GM13976 (cell line): ENCODE data around the gene CACNA2D4.

Experiments used
- DNase-seq: peaks from one replicate; pipeline ENCODE4 v3.0.0; 2012; ENCODE audit warnings: low spot score
- in situ Hi-C: fragments of 300-500 bp; cut with MboI; formaldehyde crosslinking; loops from one replicate; pipeline ENCODE4 v1.12.0; 2022; ENCODE audit warnings: low sequenced_read_pairs, mixed read lengths, inconsistent platforms; ENCODE audit not compliant: unreplicated experiment
- TF ChIP-seq, protein P1 (sequence below): IDR thresholded peaks from 2 replicates; pipeline ENCODE4 v1.5.1; 2012; ENCODE audit warnings: borderline replicate concordance, mild to moderate bottlenecking; ENCODE audit not compliant: insufficient read depth; ENCODE audit errors: extremely low read depth, missing control alignments, control extremely low read depth

CACNA2D4 gene

GRCh38 chr12:1807087-1807860 lies 111.2 kb downstream of the CACNA2D4 start:
- in situ Hi-C loops, result loop anchor here (25.0 kb wide), 1 partner anchor 230 kb away; no protein-coding TSS in a partner anchor
- no peak for DNase-seq

DNA sequence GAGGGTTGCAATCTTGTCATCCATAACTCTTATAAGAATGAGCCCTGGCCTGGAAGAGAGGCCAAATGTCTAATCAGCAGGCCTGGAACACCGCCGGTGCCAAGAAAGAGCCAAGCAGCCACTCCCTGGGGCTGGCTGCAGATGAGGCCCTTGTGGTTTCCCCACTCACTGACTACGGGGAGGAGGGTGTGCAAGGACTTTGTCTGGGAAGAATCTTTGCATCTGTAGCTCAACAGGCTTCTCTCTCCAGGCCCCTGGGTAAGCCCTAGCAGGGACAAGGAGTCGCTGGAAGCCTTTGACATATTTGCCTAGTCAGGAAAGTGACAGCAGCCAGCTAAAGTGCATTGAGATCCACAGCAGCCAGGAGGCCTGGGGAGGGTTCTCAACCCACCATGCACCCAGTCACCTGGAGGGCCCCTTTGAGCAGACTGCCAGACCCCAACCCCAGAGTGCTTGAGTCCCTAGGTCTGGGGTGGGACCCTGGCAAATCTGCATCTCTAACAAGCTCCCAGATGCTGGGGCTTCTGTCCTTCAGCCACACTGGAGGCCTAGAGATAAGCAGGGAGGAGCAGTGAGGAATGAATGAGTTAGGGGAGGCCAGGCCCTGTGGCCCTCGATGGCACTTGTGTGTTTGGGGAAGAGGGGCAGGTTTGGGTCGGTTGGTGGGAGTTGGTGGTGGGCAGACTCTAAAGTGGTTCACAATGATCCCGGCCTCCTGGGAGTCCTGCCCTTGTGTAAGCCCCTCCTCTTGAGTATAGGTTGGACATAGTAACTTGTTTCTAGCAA lies 112.0 kb downstream of the CACNA2D4 start:
- DNase-seq, result no peak
- in situ Hi-C loops, result loop anchor here (25.0 kb wide), 1 partner anchor 231 kb away; no protein-coding TSS in a partner anchor
- TF ChIP-seq, protein P1, sequence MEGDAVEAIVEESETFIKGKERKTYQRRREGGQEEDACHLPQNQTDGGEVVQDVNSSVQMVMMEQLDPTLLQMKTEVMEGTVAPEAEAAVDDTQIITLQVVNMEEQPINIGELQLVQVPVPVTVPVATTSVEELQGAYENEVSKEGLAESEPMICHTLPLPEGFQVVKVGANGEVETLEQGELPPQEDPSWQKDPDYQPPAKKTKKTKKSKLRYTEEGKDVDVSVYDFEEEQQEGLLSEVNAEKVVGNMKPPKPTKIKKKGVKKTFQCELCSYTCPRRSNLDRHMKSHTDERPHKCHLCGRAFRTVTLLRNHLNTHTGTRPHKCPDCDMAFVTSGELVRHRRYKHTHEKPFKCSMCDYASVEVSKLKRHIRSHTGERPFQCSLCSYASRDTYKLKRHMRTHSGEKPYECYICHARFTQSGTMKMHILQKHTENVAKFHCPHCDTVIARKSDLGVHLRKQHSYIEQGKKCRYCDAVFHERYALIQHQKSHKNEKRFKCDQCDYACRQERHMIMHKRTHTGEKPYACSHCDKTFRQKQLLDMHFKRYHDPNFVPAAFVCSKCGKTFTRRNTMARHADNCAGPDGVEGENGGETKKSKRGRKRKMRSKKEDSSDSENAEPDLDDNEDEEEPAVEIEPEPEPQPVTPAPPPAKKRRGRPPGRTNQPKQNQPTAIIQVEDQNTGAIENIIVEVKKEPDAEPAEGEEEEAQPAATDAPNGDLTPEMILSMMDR, result no peak

More at GRCh38 chr12:1807087-1807860, 111.2 kb downstream of the CACNA2D4 start:
- TF ChIP-seq, protein P1, result no peak

DNA sequence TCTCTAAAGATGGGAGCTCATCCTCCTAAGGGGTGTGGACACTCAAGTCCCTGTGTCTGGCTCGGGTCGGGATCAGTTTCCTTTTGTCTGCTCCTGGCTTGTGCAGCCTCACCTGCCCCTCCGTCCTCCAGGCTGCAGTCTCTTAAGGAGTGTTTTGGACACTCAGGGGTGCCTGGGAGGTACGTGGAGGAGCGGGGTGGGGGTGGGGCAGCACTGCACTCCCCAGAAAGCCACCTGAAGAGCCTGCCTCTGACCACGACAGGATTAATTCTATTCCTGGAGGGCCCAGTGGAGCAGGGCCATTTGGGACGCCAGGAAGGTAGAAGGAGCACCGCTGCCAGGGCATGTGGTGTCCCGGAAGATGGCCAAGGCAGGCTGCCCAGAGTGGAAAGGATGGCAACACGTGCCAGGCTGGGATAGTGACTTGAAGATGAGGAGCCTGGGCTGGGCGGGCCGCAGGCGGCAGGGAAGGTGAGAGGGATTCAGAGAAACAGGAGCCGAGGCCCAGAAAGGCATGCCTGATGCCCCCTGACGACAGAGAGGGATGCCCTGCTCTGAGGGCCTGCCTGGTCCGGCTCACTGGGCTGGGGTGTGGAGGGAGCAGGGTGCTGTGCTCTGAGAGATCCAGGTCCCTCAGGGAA lies 112.9 kb downstream of the CACNA2D4 start:
- in situ Hi-C loops, result loop anchor here (25.0 kb wide), 1 partner anchor 232 kb away; no protein-coding TSS in a partner anchor
- DNase-seq, result no peak
- TF ChIP-seq, protein P1, result no peak

DNA sequence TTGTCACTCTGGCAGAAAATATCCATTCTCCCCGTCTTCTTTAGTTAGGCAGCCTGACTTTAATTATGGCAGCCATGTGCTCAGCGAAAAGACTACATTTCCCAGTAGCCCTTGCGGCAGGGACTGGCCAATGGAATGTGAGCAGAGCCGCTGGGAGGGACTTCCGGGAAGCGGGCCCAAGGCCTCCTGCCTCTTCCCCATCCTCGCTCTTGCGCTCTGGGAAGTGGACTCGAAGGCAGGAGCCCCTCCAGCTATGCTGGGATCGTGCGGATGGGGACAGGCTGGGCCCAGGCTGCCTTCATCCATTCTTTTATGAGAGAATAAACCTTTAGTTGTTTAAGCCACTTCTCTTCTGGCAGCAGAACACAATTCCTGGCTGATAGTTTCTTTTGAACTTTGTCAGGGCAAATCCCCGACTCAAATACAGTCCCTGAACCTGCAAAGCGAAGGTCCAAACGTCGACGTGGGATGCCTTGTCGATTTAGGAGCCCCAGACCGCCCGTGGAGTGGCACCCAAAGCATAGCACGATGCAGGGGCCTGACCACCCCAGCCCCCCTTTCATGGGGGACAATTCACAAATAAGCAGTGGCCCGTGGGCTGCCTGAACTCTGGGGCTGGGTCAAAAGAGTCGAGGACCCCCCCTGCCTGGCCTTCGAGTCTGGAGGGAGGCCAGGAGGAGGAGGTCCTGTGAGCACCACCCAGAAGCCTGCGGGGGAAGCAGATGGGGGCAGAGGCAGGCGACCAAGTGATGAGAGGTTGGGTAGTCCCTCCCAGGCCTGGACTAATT lies 113.7 kb downstream of the CACNA2D4 start:
- in situ Hi-C loops, result loop anchor here (5.0 to 25.0 kb wide), 2 partner anchors 133 to 233 kb away; no protein-coding TSS in a partner anchor
- TF ChIP-seq, protein P1, result no peak
- DNase-seq, result peak; percentile 94

DNA sequence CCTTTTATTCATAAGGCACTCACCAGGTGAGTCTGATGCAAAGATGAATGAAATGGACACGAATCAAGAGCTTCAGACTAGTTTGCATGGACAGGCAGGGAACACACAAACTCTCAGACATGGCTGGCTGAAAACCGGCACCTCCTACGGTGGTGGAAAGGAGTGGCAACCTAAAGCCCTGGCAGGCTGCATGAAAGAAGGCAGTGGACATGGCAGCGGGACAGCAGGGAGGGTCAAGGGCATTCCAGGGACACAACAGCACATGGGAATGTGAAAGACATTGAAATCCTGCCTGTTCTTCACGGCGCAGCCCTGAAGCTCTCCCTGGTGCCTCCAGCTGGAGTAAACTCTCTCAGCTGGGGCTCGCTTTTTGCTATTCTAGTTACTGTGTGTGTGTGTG lies 114.7 kb downstream of the CACNA2D4 start:
- in situ Hi-C loops, result loop anchor here (5.0 to 25.0 kb wide), 2 partner anchors 134 to 234 kb away; no protein-coding TSS in a partner anchor
- TF ChIP-seq, protein P1, result no peak
- DNase-seq, result peak; percentile 4
